NOMO-1 treated with dmso at 0.1 percent for 144 hours (cell line): ENCODE data around the gene ITPR2.
A peak's percentile ranks its signal among the peaks of the same experiment; 100 is the strongest.
"Not testable (repeated sequence)": the region's sequence is repeated elsewhere in the genome, so short reads cannot be mapped to it uniquely, and the experiment has no call there.

Source experiments
- DNase-seq: peaks from one replicate; lab custom pipeline; 2025; ENCODE audit not compliant: unreplicated experiment; lab: John Stamatoyannopoulos, UW

Gene ITPR2

DNA sequence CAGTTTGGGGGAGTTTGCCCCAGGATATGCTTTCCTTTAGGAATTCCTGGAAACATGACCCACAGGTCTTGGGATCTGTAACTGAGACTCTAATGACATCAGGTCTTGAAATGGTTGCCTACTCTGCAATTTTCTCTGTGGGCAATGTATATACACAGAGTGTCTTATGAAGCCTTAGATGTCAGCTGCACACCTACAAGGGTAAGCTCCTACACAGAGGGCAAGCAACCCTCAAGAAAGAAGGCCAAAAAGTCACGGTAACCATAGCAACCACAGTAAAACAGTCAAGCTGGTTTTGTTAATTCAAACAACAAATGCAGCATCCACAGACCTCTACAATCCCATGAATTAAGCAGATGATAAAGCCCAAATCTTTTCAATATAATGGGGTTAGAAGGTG, 344.6 kb downstream of the ITPR2 start:
- no peak for DNase-seq

DNA sequence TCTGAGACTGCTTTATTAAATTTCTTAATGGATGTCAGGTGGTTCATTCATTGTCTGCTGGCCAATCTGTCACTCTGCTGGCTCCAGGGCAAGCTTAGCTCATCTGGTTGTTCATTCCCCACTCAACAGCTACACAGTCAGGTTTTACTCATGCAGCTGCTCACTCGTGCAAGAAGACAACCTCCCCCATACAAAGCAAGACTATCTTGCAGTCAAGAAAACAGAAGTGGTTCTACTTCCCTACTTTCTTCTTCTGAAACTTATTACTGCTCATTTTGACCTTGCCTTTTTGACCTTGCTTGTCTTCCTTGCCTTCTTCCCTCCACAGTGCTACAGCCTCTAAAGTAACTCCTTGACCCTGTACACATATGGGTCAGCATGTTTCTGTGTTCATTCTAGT, 359.7 kb downstream of the ITPR2 start:
- DNase-seq = peak; percentile 55

DNA sequence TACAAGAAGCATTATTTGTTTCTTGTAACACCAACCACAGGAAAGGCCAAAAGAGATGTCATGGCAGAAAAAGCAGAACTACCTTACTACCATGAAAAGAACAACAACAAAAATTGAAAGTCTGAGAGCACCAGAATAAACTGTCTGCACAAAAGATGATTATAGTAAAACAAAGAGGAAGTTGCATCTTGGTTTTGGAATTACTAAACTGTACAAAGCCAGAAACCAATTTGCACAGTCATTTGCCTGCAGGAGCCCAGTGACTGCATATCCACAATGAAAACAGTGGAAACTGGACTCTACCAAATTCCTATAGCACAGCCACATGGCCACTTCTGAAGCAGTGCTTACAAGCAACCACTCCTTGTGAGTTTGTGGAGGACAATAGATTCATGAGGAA, 361.4 kb downstream of the ITPR2 start:
- DNase-seq = peak; percentile 90

DNA sequence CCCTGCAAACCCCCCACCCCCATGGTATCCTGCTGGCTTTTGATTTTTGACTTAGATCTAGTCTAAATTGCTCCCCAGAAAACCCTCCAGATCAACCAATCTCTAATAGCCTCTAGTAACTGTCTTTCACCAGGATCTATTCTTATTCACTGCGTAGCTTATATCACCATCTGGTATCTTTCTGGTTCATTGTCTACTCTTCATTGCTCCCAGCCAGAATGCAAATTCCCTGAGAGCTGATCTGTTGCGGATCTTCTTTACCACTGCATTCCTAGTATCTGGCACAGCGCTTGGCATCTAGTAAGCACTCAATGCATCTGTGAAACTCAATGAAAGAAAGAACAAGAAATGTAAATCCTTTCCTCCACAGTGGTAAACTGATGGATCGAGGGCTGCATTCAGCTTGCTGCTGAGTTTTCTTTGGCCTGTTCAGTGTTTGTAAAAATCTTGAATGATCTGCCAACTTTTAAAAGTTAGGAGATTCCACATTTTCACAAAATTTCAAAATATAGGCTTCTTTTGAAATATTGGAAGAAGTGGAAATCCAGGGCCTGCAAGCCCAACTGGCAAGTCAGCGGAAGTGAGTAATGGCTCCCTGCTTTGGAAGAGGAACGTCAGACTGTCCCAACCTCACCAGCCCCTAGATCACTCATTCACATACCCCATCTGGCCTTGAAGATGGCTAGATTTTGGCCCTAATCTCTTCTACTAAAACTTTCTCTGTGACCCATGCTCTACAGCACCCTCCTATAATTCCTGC, 363.4 kb downstream of the ITPR2 start:
- no peak for DNase-seq

DNA sequence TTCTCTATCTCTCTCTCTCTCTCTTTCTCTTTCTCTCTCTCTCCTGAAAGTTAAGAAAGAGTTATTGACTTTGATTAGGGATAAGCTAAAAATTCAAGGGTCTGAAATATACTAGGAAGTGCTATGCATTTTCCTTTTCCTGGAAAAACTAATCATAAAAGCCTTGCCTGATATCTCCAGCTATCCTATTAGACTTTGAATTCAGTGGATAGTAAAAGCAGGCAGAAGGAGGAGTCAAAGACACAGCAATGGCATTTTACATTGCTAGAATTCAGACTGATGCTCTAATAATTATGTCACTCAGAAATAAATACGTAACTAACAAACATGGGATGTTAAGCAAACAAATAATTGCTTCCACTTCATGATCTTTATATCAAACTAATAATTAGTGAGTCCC, 365.6 kb downstream of the ITPR2 start:
- DNase-seq = no peak

DNA sequence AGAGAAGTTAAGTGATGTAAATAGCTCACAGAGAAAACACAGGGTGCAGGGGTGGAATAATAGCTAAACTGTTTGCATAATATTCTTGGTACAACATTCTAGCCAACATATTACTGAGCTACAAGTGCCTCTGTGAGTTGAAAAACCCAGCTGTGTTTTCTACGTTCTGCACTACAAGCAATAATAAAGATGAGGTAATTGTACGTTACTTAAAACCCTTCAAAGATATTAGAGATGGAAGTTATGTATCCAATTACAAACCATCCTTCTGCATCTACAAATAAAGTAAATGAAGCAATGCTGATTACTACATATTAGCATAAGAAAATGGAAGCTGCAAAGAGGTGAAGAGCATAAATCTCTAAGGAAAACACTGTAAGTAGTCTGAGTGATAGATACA, 366.3 kb downstream of the ITPR2 start:
- DNase-seq = no peak

DNA sequence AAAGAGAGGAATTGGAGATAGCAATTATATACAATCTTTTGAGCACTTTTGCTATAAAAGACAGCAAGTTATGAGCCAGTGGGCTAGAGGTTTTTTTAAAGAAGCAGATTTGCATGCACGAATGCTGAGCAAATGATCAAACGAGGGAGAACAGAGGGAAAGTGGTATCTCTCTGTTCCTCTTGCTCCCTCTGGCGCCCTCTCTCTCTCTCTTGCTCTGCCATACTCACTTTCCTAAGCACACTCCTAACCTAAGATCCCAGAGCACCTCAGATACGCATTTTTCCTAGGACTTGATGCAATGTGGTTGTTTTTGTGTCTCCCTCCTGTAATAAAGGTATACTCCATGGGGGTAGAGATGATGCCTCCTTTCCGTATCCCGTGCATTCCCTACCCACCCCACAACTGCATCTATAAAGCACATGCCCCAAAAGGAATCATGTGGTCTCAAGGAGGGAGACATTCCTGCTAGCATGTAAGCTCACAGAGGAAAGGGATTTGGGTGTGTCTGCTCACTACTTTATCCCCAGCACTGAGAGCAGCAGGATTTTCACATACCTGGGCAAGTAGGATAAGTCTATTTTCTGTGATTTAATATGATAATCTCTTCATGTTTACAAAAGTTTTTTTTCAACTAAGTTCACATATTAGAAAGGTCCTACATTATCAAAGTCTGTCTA, 367.4 kb downstream of the ITPR2 start:
- DNase-seq = no peak

DNA sequence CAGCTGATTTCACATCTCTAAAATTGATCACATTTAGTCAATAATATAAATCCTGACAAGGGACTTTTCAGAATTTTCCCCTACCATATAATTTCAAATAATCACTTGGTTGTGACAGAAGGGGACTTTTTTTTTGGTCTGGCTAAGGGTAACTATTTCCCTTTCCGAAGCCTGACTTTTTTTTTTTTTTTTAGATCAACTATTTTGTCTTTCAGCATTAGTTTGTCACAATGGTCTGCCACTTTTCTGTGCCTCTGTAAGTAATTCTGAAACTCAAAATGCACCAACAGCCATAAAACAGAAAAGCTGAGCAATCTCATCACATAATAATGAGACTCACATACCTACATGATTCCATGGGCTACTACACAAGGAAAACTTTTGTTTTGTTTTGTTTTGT, 371.2 kb downstream of the ITPR2 start:
- no peak for DNase-seq

DNA sequence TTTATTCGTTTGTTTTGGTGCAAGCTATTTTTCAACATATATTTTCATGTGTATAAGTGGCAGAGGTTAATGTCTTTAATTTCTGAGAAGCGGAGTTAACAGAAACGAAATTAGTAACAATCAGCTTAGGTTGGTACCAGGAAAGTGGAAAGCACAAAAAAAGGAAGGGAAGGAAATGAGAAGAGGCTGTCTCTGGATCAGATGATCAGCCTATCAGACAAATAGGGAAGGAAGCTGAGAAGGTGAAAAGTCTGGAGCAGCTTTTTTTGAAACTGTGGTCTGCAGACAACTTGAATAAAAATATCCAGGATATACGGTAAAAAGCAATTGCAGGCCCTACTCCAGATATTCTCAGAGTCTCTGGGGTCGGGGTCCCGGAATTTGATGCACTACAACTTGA, 372.6 kb downstream of the ITPR2 start:
- DNase-seq = no peak

DNA sequence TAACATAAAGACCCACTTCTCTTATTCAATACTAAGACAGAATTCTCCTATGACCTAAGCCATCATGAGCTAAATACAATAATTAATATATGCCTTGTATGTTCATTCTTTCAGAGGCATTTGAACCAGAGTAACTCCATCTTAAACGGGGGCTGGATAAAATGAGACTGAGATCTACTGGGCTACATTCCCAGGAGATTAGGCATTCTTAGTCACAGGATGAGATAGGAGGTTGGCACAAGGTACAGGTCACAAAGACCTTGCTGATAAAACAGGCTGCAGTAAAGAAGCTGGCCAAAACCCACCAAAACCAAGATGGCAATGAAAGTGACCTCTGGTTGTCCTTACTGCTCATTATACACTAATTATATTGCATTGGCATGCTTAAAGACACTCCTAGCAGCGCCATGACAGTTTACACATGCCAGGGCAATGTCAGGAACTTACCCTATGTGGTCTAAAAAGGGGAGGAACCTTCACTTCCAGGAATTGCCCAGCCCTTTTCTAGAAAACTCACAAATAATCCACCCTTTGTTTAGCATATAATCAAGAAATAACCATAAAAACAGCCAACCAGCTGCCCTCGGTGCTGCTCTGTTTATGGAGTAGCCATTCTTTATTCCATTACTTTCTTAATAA, 376.9 kb downstream of the ITPR2 start:
- DNase-seq = no peak

DNA sequence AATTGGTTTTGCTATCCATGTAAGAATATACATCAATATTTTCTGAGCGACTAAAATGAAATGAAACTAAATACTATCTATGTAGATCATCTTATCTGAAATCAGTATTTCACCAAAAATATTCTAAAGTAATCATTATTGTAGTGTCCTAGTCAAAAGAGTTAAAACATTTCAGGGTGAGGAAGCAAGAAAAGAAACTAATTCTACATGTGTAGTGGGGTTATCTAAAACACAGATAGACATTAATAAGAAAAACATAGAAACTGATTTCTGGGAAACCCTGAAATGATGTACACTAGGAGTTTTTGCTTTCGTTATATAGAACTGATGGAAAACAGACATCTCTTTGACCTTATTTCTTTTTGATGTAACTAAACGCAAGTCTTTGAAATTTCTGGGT, 379.7 kb downstream of the ITPR2 start:
- no peak for DNase-seq

DNA sequence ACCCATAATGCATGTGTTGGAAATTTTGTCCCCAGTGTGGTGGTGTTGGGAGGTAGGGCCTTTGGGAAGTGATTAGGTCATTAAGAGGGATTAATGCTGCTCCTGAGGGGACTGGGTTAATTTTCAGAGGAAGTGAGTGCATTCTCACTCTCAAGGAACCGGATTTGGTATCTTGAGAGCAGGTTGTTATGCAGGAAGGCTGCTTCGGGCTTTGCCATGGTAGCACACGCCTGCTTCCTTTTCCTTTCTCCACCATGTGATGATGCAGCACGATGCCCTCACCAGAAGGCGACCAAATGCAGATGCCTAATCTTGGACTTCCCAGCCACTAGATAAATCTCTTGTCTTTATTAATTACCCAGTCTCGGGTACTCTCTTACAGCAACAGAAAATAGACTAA, 380.5 kb downstream of the ITPR2 start:
- no peak for DNase-seq

DNA sequence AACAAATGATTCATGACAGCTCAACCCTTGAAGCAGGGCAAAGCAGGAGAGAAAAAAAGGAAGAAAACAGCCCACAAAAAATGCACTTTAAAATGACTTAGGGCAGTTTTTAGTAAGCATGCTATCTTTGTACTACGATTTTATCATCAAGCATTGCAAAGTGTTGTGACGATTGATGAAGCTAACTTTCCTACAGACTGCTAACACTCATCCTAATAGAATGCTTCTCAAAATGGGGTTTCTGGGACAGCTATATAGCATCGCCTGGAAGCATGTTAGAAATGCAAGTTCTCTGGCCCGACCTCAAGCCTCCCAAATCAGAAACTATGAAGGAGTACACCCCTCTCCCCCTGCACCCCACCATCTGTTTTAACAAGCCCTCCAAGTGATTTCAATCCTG, 381.2 kb downstream of the ITPR2 start:
- no peak for DNase-seq

DNA sequence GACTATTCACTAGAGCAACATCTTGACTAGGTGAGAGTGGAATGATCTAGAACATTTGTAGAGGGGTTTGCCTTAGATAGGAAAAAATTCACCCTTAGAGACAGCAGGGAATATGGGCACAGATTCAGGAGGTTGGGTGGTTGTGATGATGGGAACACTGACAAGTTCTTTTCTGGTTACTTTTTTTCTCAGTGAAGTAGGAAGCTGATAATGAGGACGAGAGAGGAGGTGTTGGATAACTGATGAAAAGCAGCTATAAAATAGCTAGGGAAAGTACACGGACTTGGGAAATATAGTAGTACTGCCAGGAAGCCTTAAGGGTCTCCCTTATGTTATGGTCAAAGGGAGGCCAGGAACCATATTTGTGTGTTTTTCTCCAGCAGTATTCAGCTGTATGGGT, 387.1 kb downstream of the ITPR2 start:
- no peak for DNase-seq

DNA sequence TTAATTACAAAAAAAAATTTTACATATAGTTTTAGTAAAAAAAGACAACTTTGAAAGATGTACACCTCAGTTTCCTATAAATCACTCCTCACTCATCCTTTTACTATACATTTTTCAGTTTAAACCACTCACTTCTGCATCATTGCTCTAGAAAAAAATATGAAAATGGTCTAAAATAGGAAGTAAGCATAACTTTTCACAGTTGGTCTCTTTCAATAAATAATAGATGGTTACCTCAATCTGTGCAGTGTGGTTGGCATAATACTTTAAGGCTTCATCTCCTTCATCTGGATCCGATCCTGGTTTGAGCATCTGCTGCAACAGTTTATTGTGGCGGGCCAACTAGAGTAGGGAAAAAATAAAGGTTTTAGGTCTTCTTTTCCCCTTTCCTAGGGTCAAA, 389.7 kb downstream of the ITPR2 start:
- no peak for DNase-seq

DNA sequence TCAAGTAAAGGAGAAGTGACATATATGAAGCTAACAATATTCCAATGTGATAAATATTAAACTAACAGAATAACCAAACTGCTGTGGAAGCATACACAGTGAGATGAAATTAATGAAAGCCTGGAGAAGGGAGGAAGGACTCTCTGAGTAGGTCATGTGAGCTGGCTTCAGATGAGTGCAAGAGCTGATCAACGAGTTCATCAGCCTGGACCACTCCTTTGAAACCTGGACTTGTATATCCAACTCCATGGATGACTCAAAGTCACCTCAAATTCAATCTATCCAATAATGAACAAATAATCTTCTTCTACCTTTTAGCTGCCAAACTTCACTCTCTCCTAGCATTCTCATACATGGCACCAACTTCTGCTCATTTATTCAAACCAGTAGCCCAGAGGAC, 391.6 kb downstream of the ITPR2 start:
- DNase-seq = no peak

DNA sequence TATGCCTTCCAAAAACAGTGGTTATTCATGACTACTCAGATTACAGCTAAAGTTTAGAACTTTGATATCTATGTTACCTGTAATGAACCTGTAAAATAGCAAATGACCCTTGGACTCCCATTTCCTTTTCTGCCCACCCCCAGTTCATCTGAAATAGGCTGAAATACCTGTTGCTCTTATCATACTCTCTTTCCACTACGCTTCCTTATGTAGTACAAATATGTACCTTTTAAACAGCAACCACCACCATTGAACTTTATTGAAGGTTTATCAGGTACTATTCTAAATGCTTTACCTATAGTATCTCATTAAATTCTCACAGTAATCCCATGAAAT, 398.0 kb downstream of the ITPR2 start:
- DNase-seq = no peak

DNA sequence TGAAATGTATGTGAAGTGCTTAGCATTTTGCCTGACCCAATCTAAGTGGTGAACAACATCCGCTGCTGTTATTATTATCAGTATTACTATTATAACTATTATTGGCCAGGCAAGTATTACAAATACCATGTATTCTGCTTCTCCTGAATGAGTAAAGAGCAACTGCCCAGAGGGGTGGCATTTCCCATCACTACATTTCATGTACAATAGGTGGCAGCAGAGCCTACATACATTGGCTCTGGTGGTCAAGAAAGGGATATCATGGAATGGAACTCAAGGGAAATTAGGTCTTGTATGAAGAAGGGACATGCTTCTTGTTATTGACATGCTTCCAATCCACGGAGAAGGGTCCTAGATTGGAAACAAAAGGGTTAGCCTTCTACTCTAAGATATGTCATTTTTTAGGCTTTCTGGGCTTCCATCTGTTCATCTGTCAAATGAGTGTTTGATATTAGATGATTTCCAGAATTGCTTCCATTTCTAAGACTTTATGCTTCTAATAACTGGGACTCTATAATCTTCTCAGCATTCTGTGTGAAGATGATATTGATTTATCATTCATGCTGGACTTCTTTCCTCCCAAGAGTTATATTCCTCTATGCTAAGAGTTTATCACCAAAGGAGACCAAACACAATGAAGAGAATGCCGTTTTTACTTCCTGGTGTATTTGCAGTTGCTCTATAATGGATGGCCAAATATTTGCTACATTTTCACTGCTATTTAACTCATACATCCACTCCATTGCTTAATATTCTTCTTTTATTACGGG, 398.5 kb downstream of the ITPR2 start:
- DNase-seq = peak; percentile 4

DNA sequence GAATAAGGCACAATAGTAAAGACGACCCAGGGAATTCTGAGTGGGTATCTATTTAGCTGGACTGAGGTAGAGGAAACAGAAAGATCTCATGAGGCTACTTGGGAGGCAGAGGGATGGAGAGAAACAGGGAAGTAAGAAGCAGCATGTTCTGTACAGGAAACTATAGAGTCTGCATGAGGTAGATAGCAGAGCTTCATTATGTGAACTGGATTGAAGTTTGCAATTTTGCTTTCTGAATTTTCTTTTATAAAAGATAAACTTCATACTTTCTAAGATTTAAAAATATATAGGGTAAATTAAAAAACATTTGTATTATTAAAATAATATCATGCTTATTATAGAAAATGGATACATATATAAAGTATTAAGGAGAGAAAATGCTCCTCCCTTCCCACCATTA, 399.3 kb downstream of the ITPR2 start:
- not testable (repeated sequence) for DNase-seq

DNA sequence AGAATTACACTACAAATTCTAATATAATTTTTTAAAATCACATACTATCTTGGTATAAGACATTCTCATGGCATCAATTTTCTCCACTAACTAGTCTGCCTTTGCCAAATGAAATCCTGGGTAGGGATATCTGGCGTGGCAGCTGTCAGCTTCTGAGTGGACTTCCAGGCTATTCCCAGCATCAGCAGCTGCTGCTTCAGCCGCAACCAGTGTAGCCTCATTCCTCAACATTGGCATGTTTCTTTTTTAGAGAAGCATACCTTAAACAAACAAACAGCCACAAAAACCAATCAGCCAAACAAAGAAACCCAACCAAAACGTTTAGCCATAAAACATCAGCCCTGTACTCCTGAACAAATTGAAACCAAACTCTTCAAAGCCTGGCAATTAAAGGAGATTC, 401.8 kb downstream of the ITPR2 start:
- no peak for DNase-seq

DNA sequence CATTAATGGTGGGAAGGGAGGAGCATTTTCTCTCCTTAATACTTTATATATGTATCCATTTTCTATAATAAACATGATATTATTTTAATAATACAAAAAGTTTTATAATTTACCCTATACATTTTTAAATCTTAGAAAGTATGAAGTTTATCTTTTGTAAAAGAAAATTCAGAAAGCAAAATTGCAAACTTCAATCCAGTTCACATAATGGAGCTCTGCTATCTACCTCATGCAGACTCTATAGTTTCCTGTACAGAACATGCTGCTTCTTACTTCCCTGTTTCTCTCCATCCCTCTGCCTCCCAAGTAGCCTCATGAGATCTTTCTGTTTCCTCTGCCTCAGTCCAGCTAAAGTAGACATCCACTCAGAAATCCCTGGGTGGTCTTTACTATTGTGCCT, 402.4 kb downstream of the ITPR2 start:
- not testable (repeated sequence) for DNase-seq
